Natural killer cell (primary cell): ENCODE measurements around the gene RELN. TPM values are rescaled to one million over a fixed set of nuclear protein-coding genes. Genes with fewer than 3 reads are reported as not detected.

Experiments used
- ATAC-seq, 3 donors: fragments of 150-1000 bp in 2 of 3; fragments of 200-7000 bp in 1 of 3; cut with Tn5 transposase; 1 replicate in 1 of 3; 2 replicates in 2 of 3; pipeline ENCODE4 v1.10.0; 2021; ENCODE audit warnings: mild to moderate bottlenecking in 2 of 3, moderate library complexity in 2 of 3
- DNase-seq, 2 donors: peaks; one replicate each; pipeline versions ENCODE4 v3.0.0 to v3.0.0-alpha.2; 2013 to 2021; ENCODE audit warnings: mixed read lengths in 1 of 2
- H3K27ac ChIP-seq: one replicate; pipeline ENCODE4 v1.5.1; 2013; ENCODE audit warnings: mild to moderate bottlenecking, low read length
- H3K27me3 ChIP-seq: one replicate; pipeline ENCODE4 v1.6.1; 2013; ENCODE audit warnings: low read length; ENCODE audit not compliant: control insufficient read depth, insufficient read depth
- H3K36me3 ChIP-seq: one replicate; pipeline ENCODE4 v1.6.1; 2013; ENCODE audit warnings: low read length; ENCODE audit not compliant: control insufficient read depth, insufficient read depth
- H3K4me1 ChIP-seq: one replicate; pipeline ENCODE4 v1.6.1; 2013; ENCODE audit warnings: low read length; ENCODE audit not compliant: control insufficient read depth, insufficient read depth
- H3K4me3 ChIP-seq: one replicate; pipeline ENCODE4 v1.5.1; 2013; ENCODE audit warnings: low read length
- H3K9me3 ChIP-seq: one replicate; pipeline ENCODE4 v1.6.1; 2013; ENCODE audit warnings: low read length; ENCODE audit not compliant: control insufficient read depth, insufficient read depth
- H3K27ac Mint-ChIP-seq, 2 donors: one replicate each; pipeline ENCODE4 v1.8.0; 2022; ENCODE audit warnings: mild to moderate bottlenecking in 2 of 2, mixed read lengths in 2 of 2, moderate library complexity in 1 of 2
- H3K27me3 Mint-ChIP-seq, 2 donors: one replicate each; pipeline ENCODE4 v1.8.0; 2022; ENCODE audit warnings: low read depth in 2 of 2, mixed read lengths in 2 of 2
- H3K36me3 Mint-ChIP-seq: one replicate; pipeline ENCODE4 v1.8.0; 2022; ENCODE audit warnings: mixed read lengths
- H3K4me1 Mint-ChIP-seq, 2 donors: one replicate each; pipeline ENCODE4 v1.8.0; 2022; ENCODE audit warnings: mixed read lengths in 2 of 2
- H3K4me3 Mint-ChIP-seq: one replicate; pipeline ENCODE4 v1.8.0; 2022; ENCODE audit warnings: mild to moderate bottlenecking, moderate library complexity, mixed read lengths
- H3K9me3 Mint-ChIP-seq, 2 donors: one replicate each; pipeline ENCODE4 v1.8.0; 2022; ENCODE audit warnings: mixed read lengths in 2 of 2
- WGBS: methylation state at CpG from one replicate; pipeline ENCODE4 v1.1.7; 2013; ENCODE audit warnings: missing lambda C conversion rate; ENCODE audit not compliant: insufficient coverage; 5-methylcytosine and 5-hydroxymethylcytosine counted together
- intact Hi-C: fragments of 100-400 bp; cut with micrococcal nuclease; formaldehyde crosslinking; loops from one replicate; pipeline ENCODE4 v1.14.2; 2022
- total RNA-seq, 4 donors: library from RNA; stranded (reverse); fragments of 120-200 nt in 1 of 4; gene quantifications; one replicate each; pipeline versions ENCODE4 v1.2.3 to v1.2.4, GENCODE V29; 2013 to 2022
- TF ChIP-seq, protein P1 (sequence below): fragments of 200-600 bp; IDR thresholded peaks from one replicate; pipeline ENCODE4 v1.8.0; 2022; ENCODE audit warnings: antibody characterized with exemption

Gene RELN
- total RNA-seq, 3 donors from 2014 or later (not counting 1 experiment from before 2014, with no cell fraction given): not detected

DNA sequence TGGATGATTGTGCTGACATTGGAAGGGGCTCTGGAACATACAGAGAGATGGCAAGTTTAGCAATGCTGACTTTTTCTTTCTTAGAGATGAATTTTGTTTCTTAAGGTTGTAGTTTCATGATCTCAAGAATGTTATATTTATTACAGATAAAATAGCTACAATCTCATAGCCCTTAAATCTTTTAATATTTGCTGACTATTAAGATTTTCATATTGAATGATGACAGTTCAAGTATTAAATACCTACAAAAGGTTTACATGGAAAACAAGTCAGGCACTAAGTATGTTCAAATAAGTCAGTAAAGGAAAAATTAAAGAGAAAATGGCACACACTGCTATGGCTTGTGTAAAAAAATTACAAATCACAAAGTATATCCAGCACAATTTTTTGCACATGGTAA is 291.4 kb downstream of the RELN start:
- H3K9me3 Mint-ChIP-seq: peaks cover 2 to 7% of the 10 kb centered on the region in 2 donors
- Histone ChIP-seq H3K36me3 (no peaks in the 10 kb centered on the region), H3K27me3 (no peaks in the 10 kb centered on the region), H3K27ac (no peak overlapping the region), H3K4me3 (no peak overlapping the region), H3K9me3 (no peaks in the 10 kb centered on the region), H3K4me1 (no peaks in the 10 kb centered on the region)
- no peak overlapping the region for H3K27ac Mint-ChIP-seq
- no peaks in the 10 kb centered on the region for H3K4me1 Mint-ChIP-seq
- ATAC-seq: no peak
- DNase-seq: no peak
- no peak overlapping the region for H3K4me3 Mint-ChIP-seq
- TF ChIP-seq, protein P1, sequence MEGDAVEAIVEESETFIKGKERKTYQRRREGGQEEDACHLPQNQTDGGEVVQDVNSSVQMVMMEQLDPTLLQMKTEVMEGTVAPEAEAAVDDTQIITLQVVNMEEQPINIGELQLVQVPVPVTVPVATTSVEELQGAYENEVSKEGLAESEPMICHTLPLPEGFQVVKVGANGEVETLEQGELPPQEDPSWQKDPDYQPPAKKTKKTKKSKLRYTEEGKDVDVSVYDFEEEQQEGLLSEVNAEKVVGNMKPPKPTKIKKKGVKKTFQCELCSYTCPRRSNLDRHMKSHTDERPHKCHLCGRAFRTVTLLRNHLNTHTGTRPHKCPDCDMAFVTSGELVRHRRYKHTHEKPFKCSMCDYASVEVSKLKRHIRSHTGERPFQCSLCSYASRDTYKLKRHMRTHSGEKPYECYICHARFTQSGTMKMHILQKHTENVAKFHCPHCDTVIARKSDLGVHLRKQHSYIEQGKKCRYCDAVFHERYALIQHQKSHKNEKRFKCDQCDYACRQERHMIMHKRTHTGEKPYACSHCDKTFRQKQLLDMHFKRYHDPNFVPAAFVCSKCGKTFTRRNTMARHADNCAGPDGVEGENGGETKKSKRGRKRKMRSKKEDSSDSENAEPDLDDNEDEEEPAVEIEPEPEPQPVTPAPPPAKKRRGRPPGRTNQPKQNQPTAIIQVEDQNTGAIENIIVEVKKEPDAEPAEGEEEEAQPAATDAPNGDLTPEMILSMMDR: no peak
- H3K27me3 Mint-ChIP-seq: peaks cover 0 to 3% of the 10 kb centered on the region in 2 donors
- H3K36me3 Mint-ChIP-seq: no peaks in the 10 kb centered on the region
- intact Hi-C loops: no loop called here

DNA sequence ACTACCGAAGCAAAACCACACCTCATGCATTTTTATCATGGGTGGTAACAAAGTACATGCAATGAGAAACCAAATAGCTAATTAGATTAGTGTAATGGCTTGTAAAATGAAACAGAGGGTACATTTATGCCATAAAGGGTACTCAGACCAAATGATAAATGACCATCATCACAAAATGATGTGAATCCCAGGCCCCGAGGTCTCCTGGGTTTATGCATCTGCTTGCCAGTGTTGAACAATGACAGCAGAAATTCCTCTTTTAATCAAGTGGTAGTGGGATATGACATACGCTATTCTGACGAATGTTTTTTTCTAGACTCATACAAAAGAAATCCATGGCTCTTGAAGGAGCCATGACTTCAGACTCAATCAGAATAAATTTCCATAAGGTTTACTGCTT is 293.9 kb downstream of the RELN start:
- no peak for DNase-seq
- Mint-ChIP-seq H3K4me1 (no peaks in the 10 kb centered on the region), H3K9me3 (peaks cover 2 to 7% of the 10 kb centered on the region in 2 donors), H3K4me3 (no peak overlapping the region), H3K27ac (no peak overlapping the region), H3K27me3 (peaks cover 0 to 3% of the 10 kb centered on the region in 2 donors), H3K36me3 (no peaks in the 10 kb centered on the region)
- Histone ChIP-seq H3K4me1 (no peaks in the 10 kb centered on the region), H3K36me3 (no peaks in the 10 kb centered on the region), H3K27ac (no peak overlapping the region), H3K4me3 (no peak overlapping the region), H3K9me3 (no peaks in the 10 kb centered on the region), H3K27me3 (no peaks in the 10 kb centered on the region)
- TF ChIP-seq, protein P1: no peak
- no peak for ATAC-seq
- intact Hi-C loops: no loop called here
- WGBS: 93% methylated on average over 3 of the region's 4 CpGs

DNA sequence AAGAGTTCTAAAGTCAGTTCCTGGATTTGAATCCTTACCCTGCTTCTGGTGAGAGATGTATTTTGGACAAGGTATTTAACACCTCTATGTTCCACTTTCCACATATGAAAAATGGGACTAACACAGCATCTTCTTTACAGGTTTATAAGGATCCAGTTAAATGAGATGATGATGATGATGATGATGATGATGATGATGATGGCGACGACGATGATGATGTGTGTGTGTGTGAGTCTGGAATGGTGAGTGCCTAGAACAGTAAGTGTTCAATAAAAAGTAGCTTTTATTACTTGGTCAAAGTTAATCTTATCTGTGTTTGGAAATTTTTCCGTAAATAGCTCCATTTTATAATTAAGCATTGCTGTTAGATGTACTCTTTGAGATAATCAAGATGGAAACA is 295.2 kb downstream of the RELN start:
- Histone ChIP-seq H3K27me3 (no peaks in the 10 kb centered on the region), H3K4me1 (no peaks in the 10 kb centered on the region), H3K36me3 (no peaks in the 10 kb centered on the region), H3K27ac (no peak overlapping the region), H3K9me3 (no peaks in the 10 kb centered on the region), H3K4me3 (no peak overlapping the region)
- DNase-seq (no peak), ATAC-seq (no peak)
- Mint-ChIP-seq H3K9me3 (peaks cover 2 to 7% of the 10 kb centered on the region in 2 donors), H3K36me3 (no peaks in the 10 kb centered on the region), H3K27ac (no peak overlapping the region), H3K4me1 (no peaks in the 10 kb centered on the region), H3K27me3 (peaks cover 0 to 3% of the 10 kb centered on the region in 2 donors), H3K4me3 (no peak overlapping the region)
- intact Hi-C loops: no loop called here
- TF ChIP-seq, protein P1: no peak
- 88% methylated on average over 4 of the region's 4 CpGs for WGBS

DNA sequence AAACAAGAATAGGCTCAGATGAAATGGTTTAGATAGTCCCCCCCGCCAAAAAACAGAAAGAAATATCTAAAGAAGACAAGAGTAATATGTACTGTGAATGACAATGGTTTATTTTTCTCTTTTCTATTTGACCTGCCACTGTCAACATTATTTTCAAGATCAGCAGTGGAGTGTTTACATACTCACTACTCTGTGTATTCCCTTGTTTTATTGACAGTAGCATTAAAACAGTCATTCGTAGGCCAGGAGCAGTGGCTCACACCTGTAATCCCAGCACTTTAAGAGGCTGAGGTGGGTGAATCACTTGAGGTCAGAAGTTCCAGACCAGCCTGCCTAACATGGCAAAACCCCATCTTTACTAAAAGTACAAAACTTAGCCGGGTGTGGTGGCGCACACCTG is 298.2 kb downstream of the RELN start:
- Mint-ChIP-seq H3K27ac (no peak overlapping the region), H3K27me3 (no peaks in the 10 kb centered on the region), H3K4me3 (no peak overlapping the region), H3K9me3 (peaks cover 0 to 3% of the 10 kb centered on the region in 2 donors), H3K36me3 (no peaks in the 10 kb centered on the region), H3K4me1 (no peaks in the 10 kb centered on the region)
- DNase-seq (no peak), ATAC-seq (no peak)
- H3K9me3 ChIP-seq: no peaks in the 10 kb centered on the region
- intact Hi-C loops: no loop called here
- H3K36me3 ChIP-seq: no peaks in the 10 kb centered on the region
- TF ChIP-seq, protein P1: no peak
- H3K4me1 ChIP-seq: no peaks in the 10 kb centered on the region
- no peaks in the 10 kb centered on the region for H3K27me3 ChIP-seq
- 86% methylated on average over 3 of the region's 4 CpGs for WGBS
- no peak overlapping the region for H3K4me3 ChIP-seq
- H3K27ac ChIP-seq: no peak overlapping the region
